ENCODE data around the gene DLG4.

The DLG4 gene

DNA sequence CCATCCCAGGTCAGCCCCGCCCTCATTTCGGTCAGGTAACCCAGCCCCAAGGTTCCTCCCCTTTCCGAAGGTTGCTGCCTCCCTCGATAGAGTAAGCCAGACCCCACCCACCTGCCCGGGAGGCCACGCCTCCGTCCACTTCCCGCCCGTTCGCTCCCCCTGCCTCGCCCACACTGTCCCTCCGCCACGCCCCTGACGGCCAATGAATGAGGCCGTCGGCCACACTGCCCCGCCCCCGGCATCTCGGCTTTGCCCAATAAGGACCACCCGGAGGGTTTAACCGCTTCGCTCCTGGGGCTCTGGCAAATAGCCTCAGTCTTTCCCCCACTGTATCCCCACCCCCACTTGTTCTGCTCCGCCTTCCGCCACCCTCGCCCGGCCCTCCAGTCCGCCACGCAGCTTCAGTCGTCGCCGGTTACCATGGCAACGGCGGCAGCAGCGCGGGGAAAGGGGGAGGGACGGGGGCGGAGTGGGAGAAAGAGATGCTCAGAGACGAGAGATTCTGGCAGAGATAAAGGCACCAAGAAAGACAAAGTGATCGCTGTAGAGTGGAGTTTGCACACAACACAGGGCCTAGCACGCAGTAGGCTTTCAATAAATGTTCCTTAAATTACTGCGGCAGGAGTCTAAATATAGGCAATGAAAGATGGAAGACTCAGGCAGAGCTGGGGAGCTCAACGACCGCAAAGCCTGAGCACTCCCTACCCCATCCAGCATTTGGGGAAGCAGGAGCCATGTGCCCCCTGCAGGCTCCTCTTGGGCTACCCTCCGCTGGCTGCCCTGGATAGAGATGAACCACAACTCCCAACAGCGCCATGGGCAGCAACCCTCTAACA lies 5.1 kb downstream of the DLG4 start:
- peak; percentile 98 to 100 (median 99) for DNase-seq (ENCODE audit: low read depth in 3 of 3)

DNA sequence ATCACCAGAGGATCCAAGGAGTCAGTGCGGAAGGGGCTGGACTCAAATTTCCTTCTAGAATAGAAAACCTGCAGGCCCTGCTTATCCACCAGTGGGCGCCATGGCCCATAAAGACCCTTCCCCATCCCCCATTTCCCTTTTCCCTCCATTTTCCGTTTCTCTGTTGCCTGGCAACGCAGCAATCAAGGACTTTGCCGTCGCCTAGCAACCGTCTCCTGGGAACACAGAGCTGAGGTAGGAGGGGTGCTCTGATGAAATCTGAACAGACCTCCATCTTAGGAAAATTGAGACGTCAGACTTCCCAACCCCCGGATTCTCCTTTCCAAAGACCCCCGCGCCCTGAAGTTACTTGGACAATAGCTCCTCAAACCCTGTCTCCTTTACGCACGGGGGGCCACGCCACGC lies 5.7 kb downstream of the DLG4 start:
- DNase-seq (ENCODE audit: low read depth in 3 of 3) = peak in 1 of 3 experiments; percentile 54

DNA sequence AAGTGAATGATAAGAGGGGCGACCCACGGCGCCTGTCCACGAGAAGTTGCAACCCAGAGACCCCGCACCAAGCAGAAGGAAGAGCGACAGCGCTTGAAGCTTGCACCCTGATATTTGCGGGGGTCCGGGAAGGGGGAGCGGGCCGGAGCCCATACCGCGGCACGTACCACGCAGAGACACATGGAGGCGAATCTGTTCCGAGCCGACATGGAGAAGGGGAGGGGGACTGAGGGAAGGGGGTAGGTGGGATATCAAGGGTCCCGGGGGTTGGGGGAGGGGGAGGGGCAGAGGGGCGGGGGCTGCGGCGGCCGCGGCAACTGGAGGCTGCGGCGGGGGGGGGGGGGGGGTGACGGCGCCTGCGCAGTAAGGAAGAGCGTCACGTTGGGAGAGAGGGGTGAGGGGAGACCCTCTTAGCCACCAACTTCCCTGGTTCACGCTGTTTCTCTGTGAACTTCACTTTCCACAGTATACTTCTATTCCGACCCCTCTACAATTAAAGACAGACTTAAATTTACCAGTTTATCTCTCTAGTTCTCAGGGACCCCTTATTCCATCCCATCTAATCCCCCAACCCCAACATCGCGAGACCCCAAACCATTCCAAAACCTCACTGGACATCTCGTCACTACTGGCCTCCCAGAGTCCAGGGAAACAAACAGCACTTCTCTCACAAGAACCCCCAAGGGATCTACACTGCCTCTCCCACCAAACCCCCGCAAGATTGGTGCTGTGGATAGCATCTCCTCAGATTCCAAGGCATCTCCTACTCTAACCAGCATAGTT lies 8.0 kb downstream of the DLG4 start:
- no peak for DNase-seq (ENCODE audit: low read depth in 3 of 3)

DNA sequence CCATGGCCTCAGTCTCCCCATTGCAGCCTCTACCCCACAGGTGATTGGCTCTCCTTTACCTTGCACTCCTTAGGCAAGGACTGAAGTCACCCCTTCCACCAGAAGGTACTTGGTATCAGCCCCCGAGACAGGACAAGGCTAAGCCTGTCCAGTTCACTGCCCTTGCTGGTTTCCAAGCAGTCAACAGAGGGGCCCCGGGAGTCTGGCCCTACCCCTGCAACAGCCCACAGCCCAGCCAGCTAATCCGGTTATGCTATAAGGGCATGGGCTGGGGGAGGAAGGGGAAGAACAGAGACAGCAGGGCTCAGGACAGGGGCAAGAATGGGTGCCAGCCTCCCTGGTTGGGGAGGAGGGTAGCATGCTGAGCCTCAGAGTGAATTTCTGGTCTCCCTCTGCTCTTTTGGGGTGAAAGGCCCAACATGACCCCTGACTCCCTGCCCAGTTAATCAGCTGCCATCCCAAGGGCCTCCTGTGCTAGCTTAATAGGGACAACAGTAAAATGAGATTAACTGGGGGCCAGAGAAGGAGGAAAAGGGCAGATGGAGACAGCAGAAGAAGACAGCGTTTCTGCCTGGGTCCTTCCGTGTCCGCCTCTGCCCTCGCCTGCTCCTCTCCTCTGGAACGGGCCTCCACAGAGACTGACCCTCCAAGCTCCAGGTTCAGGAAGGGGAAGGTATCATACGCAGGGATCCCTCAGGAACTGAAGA lies 10.7 kb downstream of the DLG4 start:
- no peak for DNase-seq (ENCODE audit: low read depth in 3 of 3)

DNA sequence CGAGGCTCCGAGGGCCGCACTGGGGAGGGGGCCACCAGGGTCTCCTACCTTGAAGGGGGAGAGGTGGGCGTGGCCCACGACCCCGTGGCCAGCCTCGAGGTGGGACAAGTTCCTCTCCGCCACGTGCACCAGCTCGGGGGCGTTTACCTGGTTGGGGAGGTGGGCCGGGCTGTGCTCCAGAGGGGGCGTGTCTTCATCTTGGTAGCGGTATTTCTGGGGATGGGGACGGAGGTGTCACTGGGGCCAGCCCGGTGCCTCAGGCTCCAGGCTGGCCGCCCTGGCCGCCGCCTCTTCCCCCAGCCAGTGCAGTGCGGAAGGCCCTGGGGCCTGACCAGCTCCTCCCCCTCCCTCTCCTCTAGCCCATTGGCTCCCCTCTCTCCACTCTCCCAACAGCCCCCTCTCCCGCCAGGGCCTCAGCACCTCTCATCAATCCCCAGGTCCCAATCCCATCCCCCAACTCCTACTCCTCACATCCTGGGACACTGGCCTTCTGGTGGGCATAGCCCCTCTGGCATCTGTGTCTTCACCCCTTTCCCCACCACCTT lies 11.5 kb downstream of the DLG4 start:
- no peak for DNase-seq (ENCODE audit: low read depth in 3 of 3)

DNA sequence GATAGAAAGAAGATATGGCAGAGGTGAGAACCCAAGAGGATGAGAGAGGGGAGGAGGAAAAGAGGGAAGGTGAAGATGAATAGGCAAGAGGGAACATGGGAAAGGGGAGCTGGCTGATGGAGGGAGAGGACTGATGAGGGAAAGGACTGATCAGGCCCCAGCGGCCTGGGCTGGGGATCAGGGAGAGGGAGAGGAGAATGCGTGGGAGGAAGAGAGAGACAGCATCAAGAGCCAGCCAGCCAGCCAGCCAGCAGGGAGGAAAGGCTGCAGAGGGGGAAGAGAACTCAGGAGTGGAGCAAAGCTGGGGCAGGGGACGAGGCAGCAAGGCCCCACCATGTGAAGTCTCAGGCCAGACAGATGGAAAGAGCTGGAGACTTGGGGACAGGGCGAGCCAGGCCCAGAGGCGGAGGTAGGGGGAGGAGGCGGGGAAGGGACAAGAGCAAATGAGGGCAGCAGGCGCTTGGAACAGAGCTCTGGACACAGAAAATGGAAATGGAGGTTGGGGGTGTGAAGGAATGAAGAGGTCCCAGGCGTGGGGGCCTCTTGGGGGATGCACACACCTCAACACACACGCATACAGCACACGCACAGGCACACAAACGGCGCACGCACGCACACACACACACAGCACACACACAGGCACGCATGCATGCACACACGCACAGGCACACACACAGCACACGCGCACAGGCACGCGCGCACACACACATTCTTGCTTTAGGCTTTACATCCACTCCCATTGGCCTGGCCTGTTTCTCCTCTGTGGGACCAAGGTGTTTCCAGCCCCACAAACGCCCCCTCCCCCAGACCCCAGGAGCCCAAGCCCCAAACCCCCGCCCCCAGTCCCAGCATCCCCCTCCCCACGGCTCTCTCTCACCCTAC lies 12.3 kb downstream of the DLG4 start:
- no peak for DNase-seq (ENCODE audit: low read depth in 3 of 3)

DNA sequence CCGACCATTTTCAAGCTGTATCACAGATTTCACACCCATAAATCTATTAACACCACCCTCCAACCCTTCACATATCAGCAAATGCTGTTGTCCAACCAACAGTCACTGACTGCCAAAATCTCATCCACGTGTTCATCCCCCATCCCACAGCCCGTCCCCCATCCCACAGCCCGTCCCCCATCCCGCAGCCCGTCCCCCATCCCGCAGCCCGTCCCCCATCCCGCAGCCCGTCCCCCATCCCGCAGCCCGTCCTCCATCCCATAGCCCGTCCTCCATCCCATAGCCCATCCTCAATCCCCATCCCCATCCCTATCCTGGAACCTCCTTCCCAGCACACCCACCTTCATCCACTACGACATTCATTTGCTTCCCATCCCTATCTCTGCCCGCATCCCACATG lies 14.1 kb downstream of the DLG4 start:
- no peak for DNase-seq (ENCODE audit: low read depth in 3 of 3)

DNA sequence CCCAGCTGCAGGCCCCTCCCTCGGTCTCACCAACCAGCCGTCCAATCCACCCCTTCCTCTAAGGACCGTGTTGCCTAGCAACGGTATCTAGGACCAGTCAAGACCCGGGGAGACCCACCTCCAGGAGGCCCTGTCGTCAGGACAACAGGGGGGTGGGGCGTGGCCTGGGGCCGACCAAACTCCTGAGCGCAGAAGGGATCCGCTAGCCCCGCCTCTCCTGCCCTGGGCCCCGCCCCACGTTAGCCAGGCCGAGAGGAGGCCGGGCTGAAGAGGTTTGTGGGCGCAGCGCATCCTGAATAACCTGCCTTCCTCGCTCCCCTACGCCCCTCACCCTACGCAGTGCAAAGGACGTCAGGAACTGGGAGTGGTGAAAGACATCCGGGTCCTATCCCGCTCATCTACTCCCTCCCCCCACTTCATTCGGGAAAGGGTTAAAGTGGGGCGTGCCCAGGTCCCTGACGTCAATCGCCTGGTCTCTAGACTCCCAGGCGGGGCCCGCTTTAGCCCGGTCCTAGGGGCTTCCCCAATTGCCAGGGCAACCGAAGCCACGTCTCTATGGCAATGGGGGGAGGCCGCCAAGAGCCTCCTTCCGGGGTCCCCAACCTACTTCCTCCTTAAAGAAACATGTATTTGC lies 14.7 kb downstream of the DLG4 start:
- peak; percentile 77 to 94 (median 80) for DNase-seq (ENCODE audit: low read depth in 3 of 3)

DNA sequence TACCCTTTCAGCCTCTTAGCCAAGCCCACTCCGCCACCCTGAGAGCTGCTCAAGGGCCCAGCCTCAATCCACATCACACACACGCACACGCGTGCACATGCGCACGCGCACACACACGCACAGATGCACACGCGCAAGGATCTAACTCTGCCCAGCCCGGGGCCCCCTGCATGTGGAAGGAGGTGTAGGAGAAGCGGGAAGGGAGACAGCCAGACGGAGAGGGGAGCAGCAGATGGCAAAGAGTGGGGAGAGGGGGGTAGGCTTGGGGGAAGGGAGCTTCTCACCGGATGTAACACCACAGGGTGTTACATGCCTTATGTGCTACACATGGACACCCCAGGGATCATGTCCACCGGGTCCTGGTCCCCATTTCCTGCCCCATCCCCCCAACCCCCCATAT lies 15.3 kb downstream of the DLG4 start:
- DNase-seq (ENCODE audit: low read depth in 3 of 3) = no peak

DNA sequence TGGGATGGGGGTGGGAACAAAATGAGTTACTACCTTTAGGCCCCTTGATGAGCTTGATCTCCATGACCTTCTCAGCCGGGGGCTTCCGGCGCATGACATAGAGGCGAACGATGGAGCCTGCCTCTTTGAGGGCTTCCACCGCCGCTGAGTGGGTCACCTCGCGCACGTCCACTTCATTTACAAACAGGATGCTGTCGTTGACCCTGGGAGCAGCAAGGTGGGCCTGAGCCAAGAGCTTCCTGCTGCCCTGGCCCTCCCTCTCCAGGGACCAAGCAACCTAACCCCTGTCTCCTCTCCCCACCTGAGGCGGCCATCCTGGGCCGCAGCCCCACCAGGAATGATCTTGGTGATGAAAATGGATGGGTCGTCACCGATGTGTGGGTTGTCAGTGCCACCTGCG lies 16.2 kb downstream of the DLG4 start:
- DNase-seq (ENCODE audit: low read depth in 3 of 3) = no peak

DNA sequence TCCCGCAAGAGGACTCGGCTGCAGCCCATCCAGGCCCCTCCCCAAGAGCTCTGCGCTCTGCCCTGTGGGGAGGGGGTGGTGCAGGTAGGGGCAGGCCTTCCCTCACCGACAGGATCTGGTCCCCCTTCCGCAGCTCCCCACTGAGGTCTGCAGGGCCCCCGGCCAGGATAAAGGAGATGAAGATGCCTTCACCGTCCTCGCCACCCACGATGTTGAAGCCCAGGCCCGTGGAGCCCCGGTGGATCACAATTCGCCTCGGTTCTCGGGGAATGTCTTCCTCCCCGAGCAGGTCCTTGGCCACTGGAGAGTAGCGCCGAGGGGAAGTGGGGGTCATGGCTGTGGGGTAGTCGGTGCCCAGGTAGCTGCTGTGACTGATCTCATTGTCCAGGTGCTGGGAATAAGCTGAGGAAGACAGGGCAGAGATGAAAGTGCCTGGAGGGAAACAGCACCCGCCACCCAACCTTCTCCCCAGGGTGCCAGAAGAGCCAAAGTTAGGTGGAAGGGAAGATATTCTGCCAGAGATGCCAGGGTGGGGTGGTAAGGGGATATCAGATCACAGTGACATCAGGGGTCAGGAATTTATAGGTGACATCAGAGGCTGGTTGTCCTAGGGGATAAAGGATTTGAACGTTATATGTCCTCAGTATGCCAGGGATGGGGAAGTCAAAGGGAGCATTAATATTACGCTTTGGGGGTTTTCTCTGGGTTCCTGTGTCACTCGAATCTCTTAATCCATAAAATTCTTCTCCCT lies 22.8 kb downstream of the DLG4 start:
- DNase-seq (ENCODE audit: low read depth in 3 of 3) = no peak

DNA sequence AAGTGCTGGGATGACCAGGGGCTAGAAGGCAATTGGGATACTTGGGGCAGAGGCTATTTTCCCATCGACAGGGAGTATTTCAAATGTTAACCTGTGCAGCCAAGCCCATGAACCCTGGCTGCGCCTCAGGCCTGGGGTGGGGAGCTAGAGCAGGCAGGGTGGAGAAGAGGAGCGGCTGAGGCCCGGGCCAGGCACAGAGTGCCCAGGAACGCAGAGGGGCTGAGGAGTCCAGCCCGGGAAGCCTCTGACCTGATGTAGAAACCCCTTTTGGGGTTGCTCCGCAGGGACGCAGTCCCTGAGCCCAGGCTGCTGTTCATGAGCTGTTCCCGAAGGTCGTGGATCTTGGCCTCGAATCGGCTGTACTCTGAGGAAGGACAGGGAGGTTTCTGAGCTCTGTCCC lies 23.7 kb downstream of the DLG4 start:
- DNase-seq (ENCODE audit: low read depth in 3 of 3) = no peak

DNA sequence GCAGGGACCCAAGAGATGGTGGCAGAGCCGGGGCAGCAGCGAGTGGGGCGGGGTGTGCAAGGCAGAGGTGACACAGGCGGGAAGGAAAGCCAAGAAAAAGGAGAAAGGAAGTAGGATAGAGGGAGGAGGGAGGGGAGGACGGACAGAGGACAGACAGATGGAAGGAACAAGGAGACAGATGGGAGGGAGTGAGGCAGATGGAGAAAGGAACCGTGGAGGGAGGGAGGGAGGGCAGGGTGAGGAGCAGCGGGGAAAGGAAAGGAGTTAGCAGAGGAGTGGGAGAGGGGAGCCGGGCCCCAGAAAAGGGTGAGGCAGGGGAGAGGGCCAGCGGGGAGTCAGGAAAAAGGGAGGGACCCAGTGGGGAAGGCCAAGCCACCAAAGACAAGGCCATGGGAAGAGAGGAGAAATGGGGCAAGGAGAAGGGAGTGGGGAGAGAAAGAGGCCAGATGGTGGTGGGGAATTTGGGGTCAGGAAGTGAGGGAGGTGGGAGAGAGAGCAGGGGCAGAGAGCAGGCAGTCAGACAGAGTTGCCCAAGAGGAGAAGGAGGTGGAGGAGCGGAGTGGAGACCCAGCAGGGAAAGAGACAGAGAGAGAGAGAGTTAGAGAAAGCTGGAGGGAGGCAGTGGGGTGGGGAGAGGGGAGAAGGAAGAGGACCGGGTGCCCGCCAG lies 27.2 kb downstream of the DLG4 start:
- DNase-seq (ENCODE audit: low read depth in 3 of 3) = no peak

DNA sequence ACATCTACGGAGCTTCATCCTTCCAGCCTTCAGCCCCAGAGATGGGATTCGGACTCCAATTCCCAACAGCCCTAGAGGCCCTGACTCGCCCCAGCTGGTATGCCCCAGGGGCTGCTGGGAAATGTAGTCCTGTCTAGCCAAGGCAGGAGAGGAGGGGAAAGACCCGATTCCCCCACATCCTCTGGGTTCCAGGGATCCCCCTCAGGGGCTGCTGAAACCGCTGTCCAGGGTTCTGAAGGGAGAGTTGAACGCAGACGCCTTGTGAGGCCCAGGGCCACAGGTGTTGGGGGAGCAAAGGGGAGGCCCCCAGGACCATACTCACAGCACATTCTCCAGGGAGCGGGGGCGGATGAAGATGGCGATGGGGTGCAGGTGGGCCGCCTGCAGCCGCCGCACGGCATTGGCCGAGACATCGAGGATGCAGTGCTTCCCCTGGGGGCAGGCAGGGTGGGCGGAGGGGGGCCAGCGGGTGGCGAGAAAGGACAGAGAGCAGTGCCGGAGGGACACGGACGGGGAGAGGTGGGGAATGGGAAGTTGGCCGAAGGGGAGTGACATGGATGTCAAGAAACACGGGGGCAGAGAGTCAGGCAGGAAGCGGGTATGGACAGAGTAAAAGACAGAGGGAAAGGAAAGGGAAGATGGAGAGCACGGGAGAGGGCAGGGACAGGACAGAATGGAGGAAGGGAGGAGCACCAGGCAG lies 27.9 kb downstream of the DLG4 start:
- peak in 1 of 3 experiments; percentile 24 for DNase-seq (ENCODE audit: low read depth in 3 of 3)

DNA sequence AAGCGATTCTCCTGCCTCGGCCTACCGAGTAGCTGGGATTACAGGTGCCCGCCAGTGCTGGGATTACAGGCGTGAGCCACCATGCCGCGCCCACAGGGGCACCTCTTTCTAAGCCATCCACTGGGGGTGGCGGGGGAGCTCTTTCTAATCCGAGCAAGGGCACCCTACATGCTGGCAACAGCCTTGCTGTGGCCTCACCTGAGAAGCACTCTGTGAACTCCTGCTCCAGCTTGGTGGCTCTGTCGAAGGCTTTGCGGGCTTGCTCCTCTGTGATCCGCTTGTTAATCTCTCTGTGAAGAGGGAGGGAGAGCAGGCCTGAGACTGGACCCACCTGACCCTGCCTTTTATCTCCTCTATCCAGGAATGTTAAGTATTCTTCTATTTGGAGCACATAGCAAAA lies 28.6 kb downstream of the DLG4 start:
- DNase-seq (ENCODE audit: low read depth in 3 of 3) = no peak

DNA sequence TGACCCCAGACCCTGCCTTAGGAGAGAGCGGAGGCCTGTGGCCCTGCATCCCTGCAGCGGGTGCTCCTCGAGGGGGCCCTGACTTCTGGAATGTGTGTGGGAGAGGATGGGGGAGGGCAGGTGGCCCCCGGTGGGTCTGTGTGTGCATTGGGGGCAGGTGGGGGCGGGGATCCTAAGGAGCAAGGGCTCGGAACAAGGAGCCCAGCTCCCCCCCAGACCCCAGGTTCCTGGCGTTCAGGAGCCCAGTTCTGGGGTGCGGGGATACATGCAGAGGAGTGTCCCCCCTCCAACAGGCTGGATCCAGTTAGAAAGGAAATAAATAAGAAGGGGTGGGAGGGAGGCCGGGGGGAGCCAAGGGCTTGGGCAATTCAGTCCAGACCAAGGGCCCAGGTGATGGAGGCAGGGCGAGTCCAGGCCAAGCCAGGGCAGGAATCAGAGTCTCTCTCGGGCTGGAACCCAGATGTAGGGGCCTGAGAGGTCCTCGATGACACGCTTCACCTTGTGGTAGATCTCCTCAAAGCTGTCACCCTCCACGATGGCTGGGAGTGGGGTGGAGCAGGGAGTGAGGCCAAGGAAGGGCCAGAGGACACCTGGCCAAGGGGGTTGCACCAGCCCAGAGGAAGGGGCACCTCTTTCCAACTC lies 29.2 kb downstream of the DLG4 start:
- no peak for DNase-seq (ENCODE audit: low read depth in 3 of 3)

DNA sequence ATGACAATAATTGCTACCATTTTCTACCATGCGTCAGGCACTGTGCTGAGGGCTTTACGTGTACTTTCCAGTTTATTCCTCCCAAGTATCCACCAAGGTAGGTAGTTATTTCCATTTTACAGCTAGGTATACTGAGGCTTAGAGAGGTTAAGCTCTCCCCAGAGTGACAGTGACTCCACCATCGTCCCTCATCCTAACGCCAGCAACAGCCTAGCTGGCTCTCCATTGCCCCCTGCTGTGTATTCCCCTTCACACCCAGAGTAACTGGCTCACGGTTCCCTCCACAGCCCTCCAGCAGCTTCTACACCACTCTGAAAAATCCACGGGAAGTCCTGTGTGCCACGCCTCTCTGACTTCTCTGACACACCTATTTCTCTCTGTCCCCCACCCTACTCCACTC lies 33.4 kb downstream of the DLG4 start:
- no peak for DNase-seq (ENCODE audit: low read depth in 3 of 3)

DNA sequence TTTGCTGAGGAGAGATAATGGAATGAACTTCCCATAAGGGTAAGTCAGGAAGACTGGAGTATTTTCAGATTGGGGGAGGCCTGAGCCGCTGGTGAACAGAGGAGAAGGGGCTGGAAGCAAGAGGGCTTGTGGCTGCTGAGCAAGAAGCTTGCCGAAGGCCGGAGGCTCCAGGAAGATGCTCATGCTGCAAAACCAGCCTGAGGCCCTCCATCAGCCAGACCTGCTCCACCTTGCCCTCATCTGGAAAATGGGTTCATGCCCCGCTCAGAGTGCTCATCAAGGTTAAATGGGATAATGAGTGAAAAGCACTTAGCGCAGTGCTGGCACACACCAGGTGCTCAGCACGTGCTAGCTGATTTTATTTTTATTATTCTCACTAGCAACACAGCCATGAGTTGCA lies 35.0 kb downstream of the DLG4 start:
- no peak for DNase-seq (ENCODE audit: low read depth in 3 of 3)
